Stimulated activated CD8-positive, alpha-beta memory T cell treated with anti-CD3 and anti-CD28 coated beads, Interleukin-12 subunit alpha, Interleukin-12 subunit beta, amount 100 ng/mL, for 4 hours (primary cell): ENCODE results near the gene TMEM187.
"Not testable (repeated sequence)": the region's sequence is repeated elsewhere in the genome, so short reads cannot be mapped to it uniquely, and the experiment has no call there.

ENCODE experiments used
- DNase-seq: peaks from one replicate; pipeline ENCODE4 v3.0.0-alpha.2; 2020; ENCODE audit warnings: low read depth

TMEM187 gene

GRCh38 chrX:153971450-153972367, 845 bp upstream of the TMEM187 start, which contains the start of gene HCFC1:
TSS of gene HCFC1 (minus strand) at chrX:153971818. CDS start at chrX:153970840, 978 bp downstream.
- DNase-seq = peak; percentile 89

GRCh38 chrX:153973127-153974002, 811 bp downstream of the TMEM187 start:
- DNase-seq = no peak

DNA sequence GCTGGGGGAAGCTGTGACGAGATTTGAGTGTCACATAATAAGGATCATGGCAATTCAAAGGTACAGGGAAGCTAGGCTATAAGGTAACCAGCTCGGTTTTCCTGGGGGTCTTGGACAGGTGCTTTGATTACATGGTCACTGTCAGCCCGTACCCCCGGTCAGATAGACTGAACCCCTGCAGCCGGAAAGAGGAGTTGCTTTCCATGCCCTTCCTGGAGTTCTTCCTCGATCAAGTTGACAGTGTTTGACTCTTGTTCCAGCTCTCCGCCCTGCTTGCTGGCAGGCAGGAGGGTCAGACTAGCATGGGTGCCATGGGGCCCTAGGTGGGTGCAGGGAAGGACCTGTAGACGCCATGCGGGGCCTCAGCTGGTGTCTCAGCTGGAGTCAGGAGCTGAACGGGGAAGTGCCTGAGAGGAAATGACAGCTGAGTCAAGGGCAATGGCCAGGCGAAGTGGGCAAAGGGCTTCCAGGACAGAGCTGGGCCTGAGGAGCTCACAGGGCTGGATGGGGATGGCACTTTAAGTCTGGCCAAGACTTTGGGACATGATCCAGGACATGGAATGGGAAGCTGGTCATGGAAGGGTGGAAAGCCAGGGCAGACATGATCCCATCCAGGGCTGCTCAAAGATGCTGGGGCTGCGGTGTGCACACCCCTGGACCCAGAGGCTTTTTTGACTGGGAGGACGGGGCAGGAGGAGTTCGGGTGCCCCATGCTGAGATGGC, 1.6 kb downstream of the TMEM187 start:
- DNase-seq = no peak

DNA sequence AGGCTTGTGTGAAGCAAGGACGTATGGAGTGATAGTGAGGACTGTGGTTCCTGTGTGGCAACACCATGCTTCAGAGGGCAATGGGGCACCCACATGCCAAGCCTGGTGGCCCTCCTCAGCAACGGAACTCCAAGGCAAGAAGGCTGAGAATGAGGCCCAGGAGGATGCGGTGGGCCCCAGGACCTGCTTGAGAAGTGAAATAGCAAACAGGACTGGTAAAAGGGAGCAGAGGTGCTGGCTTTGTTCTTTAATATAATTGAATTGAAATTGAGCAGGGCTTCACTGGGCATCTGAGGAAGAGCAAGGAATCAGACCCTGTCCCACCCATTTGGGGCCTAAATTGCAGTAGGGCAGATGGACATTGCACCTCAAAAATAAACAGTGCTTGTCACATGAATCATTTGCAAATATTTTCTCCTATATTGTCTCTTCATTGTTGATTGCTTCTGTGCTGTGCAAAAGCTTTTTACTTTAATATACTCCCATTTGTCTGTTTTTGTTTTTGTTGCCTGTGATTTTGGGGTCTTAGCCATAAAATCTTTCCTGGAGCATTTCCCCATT, 2.3 kb downstream of the TMEM187 start:
- no peak for DNase-seq

- not testable (repeated sequence) for DNase-seq
These were observed 7.8 kb downstream of the TMEM187 start for GRCh38 chrX:153980394-153980793.

GRCh38 chrX:153981231-153981630, 8.7 kb downstream of the TMEM187 start:
- DNase-seq = no peak

DNA sequence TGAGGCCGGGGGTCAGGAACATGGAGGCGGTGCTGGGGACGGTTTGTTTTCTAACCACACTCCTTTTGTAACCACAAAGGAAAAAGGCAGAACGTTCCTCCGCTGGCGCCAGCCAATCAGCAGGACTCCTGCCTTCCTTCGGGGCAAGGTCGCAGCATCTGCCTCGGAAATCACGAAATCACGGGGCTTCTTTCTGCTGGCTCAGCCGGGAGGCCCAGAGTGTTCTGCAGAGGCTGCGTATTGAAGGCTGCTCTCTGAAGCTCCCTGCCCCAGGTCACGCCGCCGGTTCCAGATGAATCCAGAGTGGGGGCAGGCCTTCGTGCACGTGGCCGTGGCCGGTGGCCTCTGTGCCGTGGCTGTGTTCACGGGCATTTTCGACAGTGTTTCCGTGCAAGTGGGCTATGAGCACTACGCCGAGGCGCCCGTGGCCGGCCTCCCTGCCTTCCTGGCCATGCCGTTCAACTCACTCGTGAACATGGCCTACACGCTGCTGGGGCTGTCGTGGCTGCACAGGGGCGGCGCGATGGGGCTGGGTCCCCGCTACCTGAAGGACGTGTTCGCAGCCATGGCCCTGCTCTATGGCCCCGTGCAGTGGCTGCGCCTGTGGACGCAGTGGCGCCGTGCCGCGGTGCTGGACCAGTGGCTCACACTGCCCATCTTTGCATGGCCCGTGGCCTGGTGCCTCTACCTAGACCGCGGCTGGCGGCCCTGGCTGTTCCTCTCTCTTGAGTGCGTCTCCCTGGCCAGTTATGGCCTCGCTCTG, 9.4 kb downstream of the TMEM187 start:
- DNase-seq = no peak

- no peak for DNase-seq
These were observed 10.8 kb downstream of the TMEM187 start for GRCh38 chrX:153983321-153983801.

DNA sequence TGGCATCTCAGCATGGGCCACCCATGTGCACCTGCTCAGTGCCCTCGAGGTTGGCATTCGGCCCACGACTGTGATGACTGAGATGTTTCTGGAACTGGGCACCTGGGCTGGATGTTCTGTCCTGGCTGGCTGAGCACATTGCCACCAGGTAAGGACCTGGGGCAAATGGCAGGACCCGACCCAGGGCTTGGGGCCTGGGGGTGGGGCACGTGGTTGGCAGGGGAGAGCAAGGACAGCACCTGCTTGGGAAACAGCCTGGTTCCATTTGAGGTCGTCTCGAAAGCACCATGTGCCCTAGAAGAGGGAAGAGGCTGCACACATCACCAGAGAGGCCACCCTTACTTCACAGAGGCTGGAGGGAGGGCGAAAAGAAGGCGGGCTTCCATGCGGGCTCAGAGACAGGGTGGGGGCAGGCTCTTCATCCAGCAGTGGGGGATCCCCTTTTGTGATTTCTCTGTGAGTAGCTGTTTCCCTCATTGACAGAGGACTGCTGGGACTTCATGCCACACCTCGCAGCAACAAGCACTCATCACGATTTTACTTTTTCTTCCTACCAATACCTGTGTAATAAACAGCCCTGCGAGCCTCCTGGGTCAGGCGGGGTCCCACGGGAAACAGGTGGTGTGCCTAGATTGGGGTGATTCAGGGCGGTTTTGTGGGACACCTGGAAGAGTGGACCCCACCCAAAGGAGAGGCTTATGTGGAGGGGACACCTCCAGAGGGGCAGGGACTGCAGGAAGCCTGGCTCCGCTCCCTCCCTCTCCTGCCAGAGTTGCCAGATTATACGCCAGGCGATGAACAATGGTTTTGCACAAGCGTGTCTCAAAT, 12.0 kb downstream of the TMEM187 start:
- no peak for DNase-seq

GRCh38 chrX:153988493-153988892, 15.9 kb downstream of the TMEM187 start:
- no peak for DNase-seq

GRCh38 chrX:153989973-153990655, 17.6 kb downstream of the TMEM187 start:
- DNase-seq = no peak

- no peak for DNase-seq
These were observed 18.5 kb downstream of the TMEM187 start for GRCh38 chrX:153991013-153991580.

GRCh38 chrX:153992180-153992579, 19.6 kb downstream of the TMEM187 start:
- DNase-seq = no peak

- DNase-seq = no peak
These were observed 20.5 kb downstream of the TMEM187 start for GRCh38 chrX:153993079-153993478.

DNA sequence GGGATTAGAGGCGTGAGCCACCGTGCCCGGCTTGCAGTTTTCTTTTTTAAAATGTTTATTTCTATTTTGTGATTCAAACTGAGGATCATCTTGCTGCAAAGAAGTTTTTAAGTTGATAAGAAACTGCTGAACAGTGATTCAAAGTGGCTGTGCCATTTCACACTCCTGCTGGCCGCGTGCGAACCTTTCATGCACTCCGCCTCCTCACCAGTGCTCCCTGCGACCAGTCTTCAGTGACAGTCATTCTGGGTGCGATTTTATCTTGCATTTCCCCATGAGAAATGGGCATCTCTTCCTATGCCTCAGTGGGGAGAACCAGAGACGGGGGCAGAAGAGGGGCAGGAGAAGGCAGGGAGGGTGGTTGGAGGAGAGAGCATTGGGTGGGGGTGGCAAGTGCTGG, 21.4 kb downstream of the TMEM187 start:
- no peak for DNase-seq

- not testable (repeated sequence) for DNase-seq
These were observed 21.8 kb downstream of the TMEM187 start for GRCh38 chrX:153994398-153994797.

GRCh38 chrX:153995504-153995903, 22.9 kb downstream of the TMEM187 start:
- no peak for DNase-seq

- DNase-seq = no peak
These were observed 26.9 kb downstream of the TMEM187 start for GRCh38 chrX:153999359-154000037.
